ENCODE measurements around the gene TBX3. TPM values are rescaled to one million over a fixed set of nuclear protein-coding genes. Genes with fewer than 3 reads are reported as not detected.

Gene TBX3
- total RNA-seq, 1 donor from 2014 or later, result 2.0 TPM

DNA sequence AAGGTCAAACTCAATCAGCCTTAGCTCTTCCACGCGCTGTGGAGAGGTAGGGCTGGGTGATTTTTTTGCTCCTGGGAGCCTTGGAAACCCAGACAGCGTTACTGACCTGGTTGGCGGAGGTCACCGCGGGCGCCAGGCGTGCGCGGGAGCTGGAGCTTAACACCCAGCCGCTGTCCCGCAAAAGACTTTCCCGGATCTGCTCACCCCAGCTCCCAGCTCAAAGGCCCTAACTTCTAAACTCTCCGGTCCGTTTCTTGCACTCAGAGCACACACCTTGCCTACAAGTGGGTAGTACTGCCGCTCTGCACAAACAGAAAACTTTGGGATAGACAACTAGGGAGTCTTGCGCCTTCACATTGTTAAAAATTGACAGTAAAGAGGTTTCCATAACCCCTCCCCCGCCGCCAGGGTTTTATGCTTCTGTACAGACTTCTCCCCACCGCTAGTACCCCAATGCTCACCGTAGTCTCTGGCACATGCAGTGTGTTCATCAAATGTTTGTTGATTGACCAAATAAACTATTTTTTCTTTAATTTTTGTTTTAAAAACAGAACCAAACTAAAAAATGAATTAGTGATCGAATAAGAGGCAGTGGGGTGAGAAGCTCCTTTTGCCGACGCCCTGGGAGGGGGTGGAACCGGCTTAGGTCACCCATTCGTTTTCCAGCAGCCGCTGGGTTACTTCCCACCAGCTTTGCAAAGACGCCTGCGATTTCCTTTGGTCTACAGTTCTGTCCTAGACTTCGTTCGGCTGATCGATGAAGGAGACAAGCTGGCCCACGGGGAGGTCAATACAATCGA lies 12.7 kb upstream of the TBX3 start:
- no peak for TF ChIP-seq CTCF (conservative IDR thresholded peaks at IDR 0.05; ENCODE audit: low read depth, low read length)
- no peak for DNase-seq (ENCODE audit: low read depth)
- no peak overlapping the region for H3K4me3 ChIP-seq (ENCODE audit: low read depth, low read length)

GRCh38 chr12:114695305-114695592 lies 11.3 kb upstream of the TBX3 start:
- no peak for TF ChIP-seq CTCF (conservative IDR thresholded peaks at IDR 0.05; ENCODE audit: low read depth, low read length)
- no peak overlapping the region for H3K4me3 ChIP-seq (ENCODE audit: low read depth, low read length)

DNA sequence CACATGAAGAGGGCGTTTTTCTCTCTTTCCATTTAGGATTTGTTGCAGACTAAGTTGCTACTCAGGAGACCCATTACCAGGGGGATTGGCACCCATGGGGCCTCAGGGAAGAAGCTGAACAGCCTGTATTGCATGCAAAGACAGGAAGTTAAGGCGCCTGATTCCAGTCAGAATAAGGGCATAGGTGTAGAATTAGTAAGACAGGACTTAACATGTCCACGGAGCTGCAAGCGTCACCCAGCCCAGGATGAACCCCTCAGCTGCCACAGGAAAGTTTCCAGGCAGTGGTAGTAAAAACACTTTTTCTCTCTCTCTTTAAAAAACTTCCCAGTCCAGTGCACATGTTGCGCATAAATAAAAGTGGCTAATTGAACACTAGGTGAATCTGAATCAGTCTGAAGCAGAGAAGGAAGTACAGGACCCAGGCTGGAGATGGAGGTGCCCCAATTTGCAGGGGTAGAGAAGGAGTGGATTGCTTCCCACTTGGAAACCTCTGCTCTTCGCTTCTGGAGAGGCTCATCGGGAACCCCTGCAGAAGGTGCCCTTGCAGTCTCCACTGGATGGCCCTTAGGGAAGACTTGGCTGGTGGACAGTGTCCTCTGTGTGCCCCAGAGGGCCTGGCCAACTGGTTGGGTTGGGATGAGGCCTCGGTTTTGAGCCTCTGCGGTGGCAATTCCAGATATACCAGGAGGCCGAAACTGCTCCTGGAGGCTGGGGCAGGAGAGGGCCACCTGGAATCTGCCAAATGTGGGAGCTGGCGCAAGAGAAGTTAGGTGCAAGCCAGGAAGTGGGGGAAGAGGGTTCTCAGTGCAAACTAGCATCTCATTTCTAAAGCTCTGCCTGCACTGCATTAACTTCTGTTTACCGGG lies 10.7 kb upstream of the TBX3 start:
- DNase-seq (ENCODE audit: low read depth), result no peak
- H3K4me3 ChIP-seq (ENCODE audit: low read depth, low read length), result no peak overlapping the region
- TF ChIP-seq CTCF (conservative IDR thresholded peaks at IDR 0.05; ENCODE audit: low read depth, low read length), result no peak

More at GRCh38 chr12:114695305-114695592, 11.3 kb upstream of the TBX3 start:
- DNase-seq (ENCODE audit: low read depth), result no peak

DNA sequence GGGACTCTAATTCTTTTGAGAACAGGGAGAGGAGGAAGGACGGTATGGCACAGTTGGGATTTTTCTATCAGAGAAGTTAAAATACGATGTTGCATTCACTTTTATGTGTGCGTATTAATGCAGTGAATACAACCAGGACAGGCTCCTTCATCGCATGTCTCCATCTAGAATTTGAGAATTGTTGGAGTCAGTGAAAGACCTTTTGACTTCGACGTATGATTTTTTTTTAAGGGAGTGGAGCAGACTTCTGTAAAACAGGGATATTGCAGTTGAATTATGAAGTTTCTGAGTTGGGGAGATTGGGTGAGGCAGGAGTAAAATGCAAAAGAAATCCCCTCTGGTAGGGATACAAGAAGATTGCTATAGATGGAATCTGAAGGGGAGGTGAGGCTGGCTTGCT lies 9.6 kb upstream of the TBX3 start:
- no peak overlapping the region for H3K4me3 ChIP-seq (ENCODE audit: low read depth, low read length)
- TF ChIP-seq CTCF (conservative IDR thresholded peaks at IDR 0.05; ENCODE audit: low read depth, low read length), result no peak

DNA sequence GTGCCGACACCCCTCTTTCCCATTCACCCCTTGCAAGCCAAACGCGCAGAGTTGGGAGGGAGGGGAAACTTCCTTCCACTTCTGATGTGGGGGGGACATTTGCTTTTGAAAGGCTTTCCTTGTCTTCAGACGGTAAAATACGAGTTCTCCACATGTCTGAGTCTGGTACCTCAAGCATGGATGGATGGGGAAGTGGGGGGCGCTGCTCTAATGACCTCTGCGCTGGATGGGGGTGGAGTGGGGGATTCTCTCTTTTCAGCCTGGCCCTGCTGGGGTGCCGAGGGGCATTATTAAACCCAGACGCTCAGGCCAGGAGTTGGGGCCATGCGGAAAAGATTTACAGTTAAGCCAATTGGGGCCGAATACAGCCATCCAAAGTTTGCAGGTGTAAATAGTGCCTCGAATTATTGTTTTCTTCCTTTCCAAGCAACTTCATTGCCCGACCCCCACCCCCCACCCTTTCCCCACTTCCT lies 9.1 kb upstream of the TBX3 start:
- H3K4me3 ChIP-seq (ENCODE audit: low read depth, low read length), result peak overlapping the region; percentile 37
- no peak for TF ChIP-seq CTCF (conservative IDR thresholded peaks at IDR 0.05; ENCODE audit: low read depth, low read length)
- DNase-seq (ENCODE audit: low read depth), result no peak

More for the DNA sequence above, 9.6 kb upstream of the TBX3 start:
- DNase-seq (ENCODE audit: low read depth), result no peak

GRCh38 chr12:114692186-114693058 lies 8.4 kb upstream of the TBX3 start:
- no peak for DNase-seq (ENCODE audit: low read depth)
- peak overlapping the region; percentile 37 for H3K4me3 ChIP-seq (ENCODE audit: low read depth, low read length)
- TF ChIP-seq CTCF (conservative IDR thresholded peaks at IDR 0.05; ENCODE audit: low read depth, low read length), result no peak
